NB4 (cell line): ENCODE data around the gene DGKD.

Source experiments
- DNase-seq: peaks from one replicate; pipeline ENCODE4 v3.0.0; 2010; ENCODE audit warnings: low read depth
- H3K4me3 ChIP-seq: one replicate; pipeline ENCODE4 v1.5.1; 2011; ENCODE audit warnings: mild to moderate bottlenecking, low read depth, low read length, moderate library complexity
- CTCF ChIP-seq: IDR thresholded peaks from one replicate; pipeline ENCODE4 v1.5.1; 2012; ENCODE audit warnings: low read depth, low read length
- MAX ChIP-seq: IDR thresholded peaks from 2 replicates; pipeline ENCODE4 v1.6.1; 2011; ENCODE audit warnings: low read depth, low read length
- MYC ChIP-seq: IDR thresholded peaks from 2 replicates; pipeline ENCODE4 v1.6.1; 2011; ENCODE audit warnings: low read depth, low read length
- POLR2A ChIP-seq: IDR thresholded peaks from 2 replicates; pipeline ENCODE4 v1.6.1; 2011; ENCODE audit warnings: mild to moderate bottlenecking; ENCODE audit not compliant: insufficient read length; ENCODE audit errors: extremely low read depth

DGKD gene

GRCh38 chr2:233444501-233444900 lies 90.2 kb downstream of the DGKD start:
- H3K4me3 ChIP-seq = no peak overlapping the region
- TF ChIP-seq MAX (no peak), CTCF (no peak), POLR2A (no peak), MYC (no peak)
- DNase-seq = no peak

- H3K4me3 ChIP-seq = no peak overlapping the region
- no peak for TF ChIP-seq MAX
- TF ChIP-seq MYC = no peak
- TF ChIP-seq POLR2A = no peak
- DNase-seq = no peak
These were observed 91.0 kb downstream of the DGKD start for GRCh38 chr2:233445152-233445830.

- TF ChIP-seq POLR2A (no peak), MYC (no peak), MAX (no peak), CTCF (no peak)
- H3K4me3 ChIP-seq = no peak overlapping the region
- DNase-seq = no peak
These were observed 91.8 kb downstream of the DGKD start for GRCh38 chr2:233446121-233446520.

GRCh38 chr2:233446606-233447305 lies 92.5 kb downstream of the DGKD start:
- TF ChIP-seq MAX (no peak), POLR2A (no peak), MYC (no peak), CTCF (no peak)
- no peak for DNase-seq
- H3K4me3 ChIP-seq = no peak overlapping the region

- TF ChIP-seq MYC (no peak), POLR2A (no peak), CTCF (no peak), MAX (no peak)
- H3K4me3 ChIP-seq = no peak overlapping the region
- DNase-seq = no peak
These were observed 93.4 kb downstream of the DGKD start for GRCh38 chr2:233447506-233448219.

- peak; percentile 55 for DNase-seq
- no peak overlapping the region for H3K4me3 ChIP-seq
- TF ChIP-seq POLR2A (no peak), CTCF (peak; percentile 41), MYC (no peak), MAX (no peak)
These were observed 93.9 kb downstream of the DGKD start for GRCh38 chr2:233448220-233448559.
